Eye (tissue), 1 donor: Measurements from ENCODE around the gene CYSRT1.

Experiments
- DNase-seq: peaks from one replicate; pipeline ENCODE4 v3.0.0-alpha.2; 2015

CYSRT1 gene

GRCh38 chr9:137273095-137273490 is 48.1 kb downstream of the CYSRT1 start:
- DNase-seq, result no peak

- no peak for DNase-seq
Observed at GRCh38 chr9:137273611-137274320, 48.8 kb downstream of the CYSRT1 start.

GRCh38 chr9:137275203-137275587 is 50.2 kb downstream of the CYSRT1 start:
- no peak for DNase-seq
